ENCODE results near the gene LPP.

DNA sequence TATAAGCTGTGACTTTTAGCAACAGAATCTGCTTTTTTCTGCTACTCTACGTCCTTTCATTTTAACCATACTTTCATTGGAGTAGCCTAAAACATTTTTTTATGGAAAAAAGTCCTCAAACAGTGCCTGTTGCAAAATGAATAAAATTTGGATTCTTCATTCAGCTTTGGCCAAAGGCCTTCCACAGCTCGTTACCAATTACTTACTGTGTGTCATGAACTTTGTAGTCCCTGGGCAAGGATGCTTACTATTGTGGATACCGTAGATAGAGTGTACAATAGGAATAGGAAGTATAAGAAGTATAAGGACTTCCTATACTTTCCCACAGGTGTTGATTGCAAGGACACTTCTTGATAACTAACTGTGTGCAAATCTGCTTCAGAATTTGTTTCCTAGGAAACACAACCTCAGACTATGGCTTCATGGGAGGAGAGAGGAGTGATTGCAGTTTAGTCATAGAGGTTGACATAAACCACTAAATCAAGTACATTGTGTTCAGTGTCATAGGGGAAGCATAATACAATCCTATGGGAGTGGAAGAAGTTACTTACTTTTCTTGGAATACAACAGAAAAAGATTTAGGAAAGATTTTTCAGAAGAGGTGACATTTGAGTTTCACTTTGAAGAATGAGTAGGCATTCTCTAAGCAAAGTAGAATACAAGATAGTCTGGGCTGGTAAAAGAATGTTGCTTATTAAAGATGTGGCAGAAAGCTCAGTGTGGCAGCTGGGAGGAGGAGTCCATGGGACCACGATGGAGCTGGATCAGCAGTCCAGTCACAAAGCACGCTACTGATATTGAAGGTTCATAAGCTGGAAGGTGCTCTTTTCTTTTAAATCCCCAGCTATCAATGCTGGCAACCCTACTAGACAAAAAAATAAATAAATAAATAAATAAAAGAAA, 708.1 kb downstream of the LPP start:
- TF ChIP-seq, protein P1, sequence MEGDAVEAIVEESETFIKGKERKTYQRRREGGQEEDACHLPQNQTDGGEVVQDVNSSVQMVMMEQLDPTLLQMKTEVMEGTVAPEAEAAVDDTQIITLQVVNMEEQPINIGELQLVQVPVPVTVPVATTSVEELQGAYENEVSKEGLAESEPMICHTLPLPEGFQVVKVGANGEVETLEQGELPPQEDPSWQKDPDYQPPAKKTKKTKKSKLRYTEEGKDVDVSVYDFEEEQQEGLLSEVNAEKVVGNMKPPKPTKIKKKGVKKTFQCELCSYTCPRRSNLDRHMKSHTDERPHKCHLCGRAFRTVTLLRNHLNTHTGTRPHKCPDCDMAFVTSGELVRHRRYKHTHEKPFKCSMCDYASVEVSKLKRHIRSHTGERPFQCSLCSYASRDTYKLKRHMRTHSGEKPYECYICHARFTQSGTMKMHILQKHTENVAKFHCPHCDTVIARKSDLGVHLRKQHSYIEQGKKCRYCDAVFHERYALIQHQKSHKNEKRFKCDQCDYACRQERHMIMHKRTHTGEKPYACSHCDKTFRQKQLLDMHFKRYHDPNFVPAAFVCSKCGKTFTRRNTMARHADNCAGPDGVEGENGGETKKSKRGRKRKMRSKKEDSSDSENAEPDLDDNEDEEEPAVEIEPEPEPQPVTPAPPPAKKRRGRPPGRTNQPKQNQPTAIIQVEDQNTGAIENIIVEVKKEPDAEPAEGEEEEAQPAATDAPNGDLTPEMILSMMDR (CRISPR knock-in tag; IDR thresholded peaks at IDR 0.05) = no peak
- no peak for TF ChIP-seq EZH2 (conservative IDR thresholded peaks at IDR 0.05; ENCODE audit: low read depth, low read length)
- no peak for TF ChIP-seq HNRNPH1 (optimal IDR thresholded peaks at IDR 0.05; ENCODE audit: low read depth, low read length)
- no peak for TF ChIP-seq ELF4 (CRISPR knock-in tag; IDR thresholded peaks at IDR 0.05; ENCODE audit: borderline replicate concordance)
- TF ChIP-seq, protein P2, sequence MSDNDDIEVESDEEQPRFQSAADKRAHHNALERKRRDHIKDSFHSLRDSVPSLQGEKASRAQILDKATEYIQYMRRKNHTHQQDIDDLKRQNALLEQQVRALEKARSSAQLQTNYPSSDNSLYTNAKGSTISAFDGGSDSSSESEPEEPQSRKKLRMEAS (IDR thresholded peaks at IDR 0.05) = no peak
- no peak for TF ChIP-seq JUNB (CRISPR knock-in tag; IDR thresholded peaks at IDR 0.05; ENCODE audit: borderline replicate concordance)
- TF ChIP-seq HOXA7 (CRISPR knock-in tag; IDR thresholded peaks at IDR 0.05) = no peak
- TF ChIP-seq, protein P3, sequence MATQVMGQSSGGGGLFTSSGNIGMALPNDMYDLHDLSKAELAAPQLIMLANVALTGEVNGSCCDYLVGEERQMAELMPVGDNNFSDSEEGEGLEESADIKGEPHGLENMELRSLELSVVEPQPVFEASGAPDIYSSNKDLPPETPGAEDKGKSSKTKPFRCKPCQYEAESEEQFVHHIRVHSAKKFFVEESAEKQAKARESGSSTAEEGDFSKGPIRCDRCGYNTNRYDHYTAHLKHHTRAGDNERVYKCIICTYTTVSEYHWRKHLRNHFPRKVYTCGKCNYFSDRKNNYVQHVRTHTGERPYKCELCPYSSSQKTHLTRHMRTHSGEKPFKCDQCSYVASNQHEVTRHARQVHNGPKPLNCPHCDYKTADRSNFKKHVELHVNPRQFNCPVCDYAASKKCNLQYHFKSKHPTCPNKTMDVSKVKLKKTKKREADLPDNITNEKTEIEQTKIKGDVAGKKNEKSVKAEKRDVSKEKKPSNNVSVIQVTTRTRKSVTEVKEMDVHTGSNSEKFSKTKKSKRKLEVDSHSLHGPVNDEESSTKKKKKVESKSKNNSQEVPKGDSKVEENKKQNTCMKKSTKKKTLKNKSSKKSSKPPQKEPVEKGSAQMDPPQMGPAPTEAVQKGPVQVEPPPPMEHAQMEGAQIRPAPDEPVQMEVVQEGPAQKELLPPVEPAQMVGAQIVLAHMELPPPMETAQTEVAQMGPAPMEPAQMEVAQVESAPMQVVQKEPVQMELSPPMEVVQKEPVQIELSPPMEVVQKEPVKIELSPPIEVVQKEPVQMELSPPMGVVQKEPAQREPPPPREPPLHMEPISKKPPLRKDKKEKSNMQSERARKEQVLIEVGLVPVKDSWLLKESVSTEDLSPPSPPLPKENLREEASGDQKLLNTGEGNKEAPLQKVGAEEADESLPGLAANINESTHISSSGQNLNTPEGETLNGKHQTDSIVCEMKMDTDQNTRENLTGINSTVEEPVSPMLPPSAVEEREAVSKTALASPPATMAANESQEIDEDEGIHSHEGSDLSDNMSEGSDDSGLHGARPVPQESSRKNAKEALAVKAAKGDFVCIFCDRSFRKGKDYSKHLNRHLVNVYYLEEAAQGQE (IDR thresholded peaks at IDR 0.05; ENCODE audit: borderline replicate concordance in 1 of 2, low read depth in 1 of 2, low read length in 2 of 2) = no peak
- no peak for TF ChIP-seq TAF1 (CRISPR knock-in tag; IDR thresholded peaks at IDR 0.05)
- TF ChIP-seq NONO (IDR thresholded peaks at IDR 0.05) = no peak
- no peak for TF ChIP-seq NONO (CRISPR knock-in tag; conservative IDR thresholded peaks at IDR 0.05)
- no peak for TF ChIP-seq ZNF10 (CRISPR knock-in tag; IDR thresholded peaks at IDR 0.05; ENCODE audit: borderline replicate concordance, low read depth)
- TF ChIP-seq, protein P4, sequence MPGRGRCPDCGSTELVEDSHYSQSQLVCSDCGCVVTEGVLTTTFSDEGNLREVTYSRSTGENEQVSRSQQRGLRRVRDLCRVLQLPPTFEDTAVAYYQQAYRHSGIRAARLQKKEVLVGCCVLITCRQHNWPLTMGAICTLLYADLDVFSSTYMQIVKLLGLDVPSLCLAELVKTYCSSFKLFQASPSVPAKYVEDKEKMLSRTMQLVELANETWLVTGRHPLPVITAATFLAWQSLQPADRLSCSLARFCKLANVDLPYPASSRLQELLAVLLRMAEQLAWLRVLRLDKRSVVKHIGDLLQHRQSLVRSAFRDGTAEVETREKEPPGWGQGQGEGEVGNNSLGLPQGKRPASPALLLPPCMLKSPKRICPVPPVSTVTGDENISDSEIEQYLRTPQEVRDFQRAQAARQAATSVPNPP (CRISPR knock-in tag; IDR thresholded peaks at IDR 0.05) = no peak
- TF ChIP-seq SP4 (CRISPR knock-in tag; IDR thresholded peaks at IDR 0.05) = no peak
- TF ChIP-seq, protein P5, sequence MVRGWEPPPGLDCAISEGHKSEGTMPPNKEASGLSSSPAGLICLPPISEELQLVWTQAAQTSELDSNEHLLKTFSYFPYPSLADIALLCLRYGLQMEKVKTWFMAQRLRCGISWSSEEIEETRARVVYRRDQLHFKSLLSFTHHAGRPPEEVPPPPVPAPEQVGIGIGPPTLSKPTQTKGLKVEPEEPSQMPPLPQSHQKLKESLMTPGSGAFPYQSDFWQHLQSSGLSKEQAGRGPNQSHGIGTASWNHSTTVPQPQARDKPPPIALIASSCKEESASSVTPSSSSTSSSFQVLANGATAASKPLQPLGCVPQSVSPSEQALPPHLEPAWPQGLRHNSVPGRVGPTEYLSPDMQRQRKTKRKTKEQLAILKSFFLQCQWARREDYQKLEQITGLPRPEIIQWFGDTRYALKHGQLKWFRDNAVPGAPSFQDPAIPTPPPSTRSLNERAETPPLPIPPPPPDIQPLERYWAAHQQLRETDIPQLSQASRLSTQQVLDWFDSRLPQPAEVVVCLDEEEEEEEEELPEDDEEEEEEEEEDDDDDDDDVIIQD (CRISPR knock-in tag; IDR thresholded peaks at IDR 0.05; ENCODE audit: low read depth) = no peak
